ENCODE data around the gene GAREM1.

DNA sequence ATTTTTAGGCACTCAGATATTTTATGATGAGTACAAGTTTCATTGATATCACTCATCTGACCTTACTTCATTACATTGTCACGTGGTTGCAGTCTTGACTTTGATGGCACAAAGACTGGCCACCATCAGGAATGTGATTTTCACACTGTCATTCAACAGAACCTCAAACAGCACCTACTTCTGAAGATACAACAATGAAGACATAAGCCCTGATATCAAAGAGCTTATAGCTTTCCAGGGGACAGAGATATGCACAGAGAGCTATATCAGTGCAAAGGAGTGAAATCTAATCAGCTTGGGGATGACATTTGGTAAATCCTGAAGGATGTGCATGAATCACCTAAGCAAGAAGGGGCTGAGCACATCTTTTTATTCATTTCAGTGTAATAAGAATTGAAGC, 208.6 kb downstream of the GAREM1 start:
- TF ChIP-seq, protein P1, sequence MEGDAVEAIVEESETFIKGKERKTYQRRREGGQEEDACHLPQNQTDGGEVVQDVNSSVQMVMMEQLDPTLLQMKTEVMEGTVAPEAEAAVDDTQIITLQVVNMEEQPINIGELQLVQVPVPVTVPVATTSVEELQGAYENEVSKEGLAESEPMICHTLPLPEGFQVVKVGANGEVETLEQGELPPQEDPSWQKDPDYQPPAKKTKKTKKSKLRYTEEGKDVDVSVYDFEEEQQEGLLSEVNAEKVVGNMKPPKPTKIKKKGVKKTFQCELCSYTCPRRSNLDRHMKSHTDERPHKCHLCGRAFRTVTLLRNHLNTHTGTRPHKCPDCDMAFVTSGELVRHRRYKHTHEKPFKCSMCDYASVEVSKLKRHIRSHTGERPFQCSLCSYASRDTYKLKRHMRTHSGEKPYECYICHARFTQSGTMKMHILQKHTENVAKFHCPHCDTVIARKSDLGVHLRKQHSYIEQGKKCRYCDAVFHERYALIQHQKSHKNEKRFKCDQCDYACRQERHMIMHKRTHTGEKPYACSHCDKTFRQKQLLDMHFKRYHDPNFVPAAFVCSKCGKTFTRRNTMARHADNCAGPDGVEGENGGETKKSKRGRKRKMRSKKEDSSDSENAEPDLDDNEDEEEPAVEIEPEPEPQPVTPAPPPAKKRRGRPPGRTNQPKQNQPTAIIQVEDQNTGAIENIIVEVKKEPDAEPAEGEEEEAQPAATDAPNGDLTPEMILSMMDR (IDR thresholded peaks at IDR 0.05) = no peak
- TF ChIP-seq TCF7L2 (IDR thresholded peaks at IDR 0.05; ENCODE audit: low read depth, low read length) (no peak), REST (IDR thresholded peaks at IDR 0.05; ENCODE audit: insufficient read depth in 1 of 2, low read depth in 2 of 2, low read length in 1 of 2) (no peak), POLR2AphosphoS5 (IDR thresholded peaks at IDR 0.05; ENCODE audit: low read depth, low read length) (no peak), SIN3A (IDR thresholded peaks at IDR 0.05; ENCODE audit: borderline replicate concordance, insufficient read depth, low read depth, low read length) (no peak)

Measured in Panc1 (cell line).